Activated T-cell treated with anti-CD3 and anti-CD28 coated beads for 1 hour (primary cell): ENCODE measurements around the gene FAM184B.
A peak's percentile ranks its signal among the peaks of the same experiment; 100 is the strongest.
"Not testable (repeated sequence)": the region's sequence is repeated elsewhere in the genome, so short reads cannot be mapped to it uniquely, and the experiment has no call there.

ENCODE experiments used
- DNase-seq: peaks from one replicate; pipeline ENCODE4 v3.0.0-alpha.2; 2020; ENCODE audit warnings: low read depth

FAM184B gene

DNA sequence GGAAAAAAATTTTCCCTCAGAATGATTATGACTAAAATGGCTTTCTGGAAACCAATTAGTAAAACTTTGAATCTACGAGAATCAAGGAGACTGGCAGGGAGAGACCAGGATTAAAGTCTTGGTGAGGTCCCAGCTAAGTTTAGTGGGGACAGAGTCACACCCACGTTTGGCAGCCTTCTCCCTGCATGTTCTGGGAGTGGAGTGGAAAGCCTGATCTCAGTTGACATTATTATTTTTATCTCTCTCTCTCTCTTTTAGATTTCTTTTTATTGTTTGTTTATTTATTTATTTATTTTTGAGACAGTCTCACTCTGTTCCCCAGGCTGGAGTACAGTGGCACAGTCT is 99.2 kb downstream of the FAM184B start:
- no peak for DNase-seq

DNA sequence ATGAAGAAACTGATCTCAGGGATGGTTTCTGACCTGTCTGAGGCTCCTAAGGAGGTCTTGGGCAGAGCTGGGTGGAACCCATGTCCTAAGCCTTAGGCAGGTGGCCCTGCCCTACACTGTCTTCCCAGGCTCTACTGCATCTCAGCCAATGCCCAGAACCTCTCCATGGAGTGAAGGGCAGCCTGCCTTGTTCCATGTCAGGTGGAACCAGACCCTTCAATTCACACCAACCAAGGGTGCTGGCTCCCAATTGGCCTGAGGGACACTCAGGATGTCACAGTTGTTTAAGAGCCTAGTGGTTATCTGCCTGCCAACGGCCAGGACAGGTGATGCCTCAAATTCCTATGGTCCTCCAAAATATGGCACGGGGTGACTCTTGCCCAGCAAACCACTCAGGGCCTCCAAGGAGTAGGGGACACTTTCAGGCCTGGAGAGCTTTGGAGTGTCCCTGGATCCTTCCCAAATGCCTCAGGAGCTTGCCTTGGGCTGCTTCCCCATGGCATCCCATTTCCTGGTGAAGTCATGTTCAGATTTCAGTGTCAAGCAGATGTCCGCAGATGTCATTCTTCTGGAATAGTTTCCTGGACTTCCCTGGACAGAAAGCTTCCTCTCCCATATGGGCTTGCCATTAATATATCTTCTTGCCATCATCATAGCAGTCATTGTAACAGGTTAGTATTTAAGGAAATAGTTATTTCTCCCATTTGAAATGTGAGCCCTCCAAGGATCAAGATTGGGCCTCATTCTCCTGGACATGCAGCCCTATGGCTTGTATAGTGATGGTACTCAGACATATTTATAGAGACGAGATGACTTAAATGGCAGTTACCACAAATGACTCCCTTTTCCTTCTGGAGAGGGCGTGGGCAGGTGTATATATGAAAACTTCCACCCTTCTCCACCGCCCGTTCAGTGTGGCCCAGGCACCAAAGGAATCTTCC is 99.9 kb downstream of the FAM184B start:
- no peak for DNase-seq

DNA sequence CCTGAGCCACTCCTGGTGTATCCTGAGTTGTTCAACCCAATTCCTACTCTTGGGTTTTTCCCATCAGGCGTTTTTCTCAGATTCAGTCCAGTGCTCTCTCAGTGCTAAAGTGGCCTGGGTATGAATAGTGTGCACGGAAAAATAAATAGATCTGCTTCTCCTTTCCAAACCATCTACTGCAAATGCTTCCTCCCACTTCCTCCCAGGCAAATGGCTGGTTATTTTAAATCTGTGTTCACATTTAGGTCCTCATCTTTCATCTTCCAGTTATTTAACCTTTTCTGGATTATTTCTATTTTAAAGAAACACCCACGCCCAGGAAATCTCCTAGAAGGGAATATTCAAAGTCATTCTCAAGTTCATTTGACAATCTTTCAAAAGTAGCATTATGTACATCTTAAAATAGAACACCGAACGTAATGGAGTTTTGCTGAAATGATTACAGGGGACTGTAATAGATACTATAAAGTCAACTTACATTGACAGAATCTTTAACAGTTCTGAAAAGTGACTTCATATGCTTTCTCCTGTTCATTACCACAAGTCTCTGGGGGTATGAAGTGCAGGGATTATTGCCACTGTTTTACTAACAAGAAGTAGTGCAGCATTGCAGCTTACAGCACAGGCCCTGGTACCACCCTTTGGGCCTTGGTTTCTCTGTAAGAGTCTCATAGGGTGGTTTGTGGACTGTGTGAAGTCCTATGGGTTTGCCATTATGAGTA is 100.7 kb downstream of the FAM184B start:
- DNase-seq: no peak

DNA sequence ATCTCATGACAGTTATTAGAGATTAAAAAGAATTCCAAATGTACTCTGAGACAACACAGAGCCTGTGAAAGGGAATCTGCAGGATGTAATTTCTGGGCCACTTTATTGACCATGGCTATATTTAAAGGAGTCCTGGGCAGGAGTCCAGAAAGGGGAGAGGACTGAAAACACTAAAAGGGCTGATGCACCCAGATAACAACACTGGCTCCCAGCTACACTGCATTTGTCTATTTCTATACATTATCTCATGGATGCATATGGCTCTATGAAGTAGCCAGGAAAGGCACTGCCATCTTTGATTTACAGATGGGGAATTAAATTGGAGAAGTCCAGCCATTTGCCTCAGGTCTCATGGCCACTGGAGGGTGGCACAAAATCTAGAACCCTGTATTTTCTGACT is 111.0 kb downstream of the FAM184B start:
- no peak for DNase-seq

DNA sequence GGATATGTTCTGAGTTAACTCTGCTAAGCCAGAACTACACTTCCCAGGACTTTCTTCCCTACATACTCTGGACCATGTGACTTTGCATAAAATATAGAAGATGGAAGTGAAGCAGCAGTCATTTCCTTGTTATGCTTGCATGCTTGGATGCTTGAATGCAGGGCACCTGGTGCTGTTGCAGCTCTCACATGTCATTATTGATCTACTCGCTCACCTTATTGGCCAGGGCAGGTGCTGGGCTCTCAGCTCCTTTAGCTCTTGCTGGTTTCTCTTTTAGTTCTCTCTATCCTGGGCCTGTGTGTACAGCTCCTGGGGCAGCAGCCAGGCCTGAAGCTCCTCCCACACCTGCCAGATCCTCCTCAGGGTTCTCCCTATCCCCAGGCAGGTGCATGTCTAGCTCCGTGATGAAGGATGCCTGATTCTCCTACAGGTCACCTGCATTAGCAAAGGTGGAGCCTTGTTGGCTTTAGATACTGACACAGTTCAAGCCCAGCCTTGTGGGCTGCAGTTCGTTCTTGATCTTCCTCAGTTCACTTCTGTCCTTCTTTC is 113.7 kb downstream of the FAM184B start:
- DNase-seq: no peak

DNA sequence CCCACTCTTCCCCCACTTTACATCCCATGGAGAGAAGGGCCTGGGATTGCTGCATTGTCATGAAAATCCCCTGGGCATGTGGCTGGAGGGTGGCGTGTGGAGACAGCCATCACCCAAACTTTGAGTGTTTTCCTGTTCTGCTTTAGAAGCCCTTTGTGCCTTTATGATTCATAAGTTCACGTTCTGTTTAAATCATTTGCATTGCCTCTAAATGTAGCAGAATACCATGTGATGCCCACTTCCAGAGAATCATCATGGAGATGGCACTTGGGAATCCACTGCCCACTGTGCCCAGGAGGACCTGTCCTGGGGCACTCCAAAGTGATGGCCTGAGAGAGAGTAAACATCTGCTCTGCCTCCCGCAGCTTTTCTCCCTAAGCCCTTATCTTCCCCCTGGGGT is 114.2 kb downstream of the FAM184B start:
- no peak for DNase-seq

DNA sequence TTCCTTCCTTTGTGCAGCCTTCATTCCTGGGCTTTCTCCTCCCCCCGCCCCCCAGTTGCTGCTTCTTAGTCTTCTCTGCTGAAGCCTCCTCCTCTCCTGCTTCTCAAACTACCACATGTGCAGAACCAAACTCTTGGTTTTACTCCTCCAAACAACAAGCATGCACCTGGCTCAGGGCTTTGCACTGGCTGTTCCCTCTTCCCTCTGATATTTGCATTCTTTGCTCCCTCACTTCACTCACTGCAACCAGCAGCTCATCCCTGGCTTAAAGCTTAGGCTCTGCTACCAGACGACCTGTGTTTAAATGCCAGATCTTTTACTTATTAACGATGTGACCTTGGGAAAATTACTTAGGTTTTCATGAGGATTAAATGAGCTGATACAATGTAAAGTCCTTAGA is 115.6 kb downstream of the FAM184B start:
- DNase-seq: no peak

DNA sequence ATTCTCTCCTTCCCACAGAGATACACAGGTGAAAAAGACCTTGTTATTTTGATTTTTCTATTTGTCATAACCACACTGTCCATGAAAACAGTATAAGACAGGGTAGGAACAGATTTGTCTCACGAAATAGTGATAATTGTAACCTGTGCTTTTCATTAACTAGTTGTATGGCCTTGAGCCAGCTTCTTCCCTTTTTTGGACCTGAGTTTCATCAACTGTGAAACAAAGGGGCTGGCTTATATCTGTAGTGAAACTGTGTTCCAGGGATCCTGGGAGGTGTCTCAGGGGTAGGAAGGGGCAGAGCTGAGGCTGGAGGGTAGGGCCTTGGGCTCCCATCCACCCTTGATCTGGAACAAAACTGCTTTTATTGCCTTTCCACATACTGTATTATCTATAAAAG is 116.1 kb downstream of the FAM184B start:
- no peak for DNase-seq

DNA sequence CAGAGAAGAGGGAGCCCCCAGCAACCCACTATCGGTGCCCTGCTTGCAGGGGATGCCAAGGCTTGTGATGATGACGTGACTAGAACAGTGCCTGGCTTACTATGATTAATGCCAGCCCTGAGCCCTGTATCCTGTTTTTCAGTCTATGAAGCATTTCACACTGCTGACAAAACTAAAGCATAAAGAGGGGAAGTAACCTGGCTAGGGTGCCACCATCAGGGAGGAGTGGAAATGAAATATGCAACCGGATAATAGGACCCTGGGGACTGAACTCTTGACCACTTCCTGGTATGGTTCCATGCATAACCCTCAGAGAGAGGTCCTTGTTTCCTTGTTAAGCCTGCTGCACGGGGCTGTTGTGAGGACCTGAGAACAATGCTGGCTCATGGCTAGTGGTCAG is 116.7 kb downstream of the FAM184B start:
- DNase-seq: no peak

DNA sequence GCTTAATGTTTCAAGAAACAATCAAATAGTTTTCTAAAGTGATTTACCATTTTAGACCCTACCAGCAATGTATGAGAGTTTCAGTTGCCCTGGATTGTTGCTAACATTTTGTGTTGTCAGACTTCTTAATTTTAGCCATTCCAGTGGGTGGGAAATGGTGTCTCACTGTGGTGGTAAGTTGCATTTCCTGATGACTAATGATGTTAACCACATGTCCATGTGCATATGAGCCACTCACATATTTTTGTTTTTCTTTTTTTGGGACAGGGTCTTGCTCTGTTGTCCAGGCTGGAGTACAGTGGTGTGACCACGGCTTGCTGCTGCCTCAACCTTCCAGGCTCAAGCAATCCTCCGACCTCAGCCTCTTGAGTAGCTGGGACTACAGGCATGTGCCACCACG is 118.7 kb downstream of the FAM184B start:
- no peak for DNase-seq

DNA sequence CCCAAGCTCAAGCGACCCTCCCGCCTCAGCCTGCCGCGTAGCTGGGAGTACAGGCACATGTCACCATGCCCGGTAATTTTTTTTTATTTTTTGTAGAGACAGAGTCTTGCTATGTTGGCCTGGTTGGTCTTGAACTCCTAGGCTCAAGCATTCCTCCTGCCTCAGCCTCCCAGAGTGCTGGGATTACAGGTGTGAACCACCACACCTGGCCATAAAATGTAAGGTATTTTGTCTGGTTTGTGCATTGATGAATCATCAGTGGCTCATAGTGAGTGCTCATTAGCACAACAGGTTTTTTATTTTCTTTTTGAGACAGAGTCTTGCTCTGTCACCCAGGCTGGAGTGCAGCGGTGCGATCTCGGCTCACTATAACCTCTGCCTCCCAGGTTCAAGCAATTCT is 122.2 kb downstream of the FAM184B start:
- DNase-seq: not testable (repeated sequence)

DNA sequence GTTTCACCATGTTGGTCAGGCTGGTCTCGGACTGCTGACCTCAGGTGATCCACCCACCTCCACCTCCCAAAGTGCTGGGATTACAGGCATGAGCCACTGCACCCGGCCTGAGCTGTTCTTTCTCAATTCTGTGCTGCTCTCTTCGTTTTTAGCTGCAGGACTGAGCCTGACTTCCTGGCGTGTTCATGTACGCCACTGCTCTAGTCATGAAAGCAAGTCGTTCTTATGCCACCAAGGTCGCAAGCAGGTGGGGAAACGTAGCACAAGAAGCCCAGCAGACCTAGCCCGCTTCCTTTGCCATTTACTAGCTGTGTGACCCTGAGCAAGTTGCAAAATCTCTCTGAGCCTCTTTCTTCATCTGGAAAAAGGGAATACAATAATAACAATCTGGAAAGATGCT is 123.6 kb downstream of the FAM184B start:
- DNase-seq: no peak

DNA sequence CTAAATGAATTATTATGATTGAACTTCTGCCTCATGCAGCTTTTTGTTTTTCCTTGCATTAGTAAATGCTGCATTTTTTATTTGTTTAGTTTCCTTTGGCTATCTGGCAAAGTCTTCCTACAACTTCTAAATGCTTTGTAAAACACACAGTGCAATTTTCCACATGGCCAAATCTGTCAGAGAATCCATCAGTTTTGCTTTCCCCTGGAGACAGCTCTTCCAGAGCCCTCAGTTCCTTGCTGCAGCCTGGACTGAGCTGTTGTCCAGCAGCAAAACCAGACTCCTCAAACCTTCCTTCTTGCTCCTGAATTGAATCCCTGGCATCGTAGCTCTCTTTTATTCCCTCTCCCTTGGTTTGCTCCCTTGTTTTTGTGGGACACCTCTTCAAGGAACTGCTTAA is 124.3 kb downstream of the FAM184B start:
- no peak for DNase-seq

DNA sequence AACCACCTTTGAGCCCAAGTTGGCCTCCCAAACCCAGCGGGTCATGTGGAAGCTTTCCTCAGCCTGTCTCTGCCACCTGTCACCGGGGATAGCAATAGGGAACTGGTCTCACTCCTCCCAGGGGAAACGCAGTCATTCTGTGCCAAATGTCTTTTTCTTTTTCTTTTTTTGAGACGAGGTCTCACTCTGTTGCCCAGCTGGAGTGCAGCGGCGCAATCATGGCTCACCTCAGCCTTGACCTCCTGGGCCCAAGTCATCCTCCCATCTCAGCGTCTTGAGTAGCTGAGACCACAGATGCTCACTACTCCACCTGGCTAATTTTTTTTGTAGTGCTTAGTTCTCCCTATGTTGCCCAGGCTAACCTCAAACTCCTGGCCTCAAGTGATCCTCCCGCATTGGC is 126.7 kb downstream of the FAM184B start:
- no peak for DNase-seq

DNA sequence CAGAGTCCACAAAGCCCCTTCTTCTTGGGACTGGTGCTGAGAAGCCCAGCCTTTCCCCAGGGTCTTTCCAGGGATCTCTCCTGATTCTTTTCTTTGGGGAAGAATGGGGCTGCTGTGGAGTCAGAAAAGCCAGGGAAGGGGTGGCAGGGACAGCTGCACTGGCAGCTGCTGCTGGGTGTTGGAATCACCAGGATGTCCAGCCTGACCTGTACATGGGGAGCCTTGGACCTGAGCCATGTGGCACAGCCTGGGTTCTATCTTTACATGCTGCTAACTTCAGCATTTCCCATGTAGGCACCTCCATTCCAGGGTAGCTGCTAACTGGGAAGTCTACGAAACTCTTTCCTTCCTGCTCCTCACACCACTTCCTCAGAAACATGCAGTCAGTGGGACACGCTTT is 131.0 kb downstream of the FAM184B start:
- no peak for DNase-seq

DNA sequence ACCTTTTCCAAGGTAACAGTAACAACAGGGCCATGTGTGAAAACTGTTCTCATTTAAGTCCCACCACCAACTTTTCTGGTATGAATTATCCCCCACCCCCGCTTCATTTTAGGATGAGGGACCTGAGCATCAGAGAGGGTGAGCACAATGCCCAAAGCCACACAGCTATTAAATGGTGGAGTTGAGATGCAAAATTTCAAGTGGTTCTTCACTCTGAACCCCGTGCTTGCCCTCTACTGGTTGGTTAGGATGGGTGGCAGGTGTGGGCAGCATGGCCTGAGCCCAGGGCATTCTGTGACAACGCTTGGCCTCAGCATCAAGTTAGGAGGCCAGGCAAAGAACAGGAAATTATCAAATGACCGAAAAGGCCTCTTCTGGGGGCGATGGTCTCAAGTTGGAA is 133.5 kb downstream of the FAM184B start:
- DNase-seq: no peak

DNA sequence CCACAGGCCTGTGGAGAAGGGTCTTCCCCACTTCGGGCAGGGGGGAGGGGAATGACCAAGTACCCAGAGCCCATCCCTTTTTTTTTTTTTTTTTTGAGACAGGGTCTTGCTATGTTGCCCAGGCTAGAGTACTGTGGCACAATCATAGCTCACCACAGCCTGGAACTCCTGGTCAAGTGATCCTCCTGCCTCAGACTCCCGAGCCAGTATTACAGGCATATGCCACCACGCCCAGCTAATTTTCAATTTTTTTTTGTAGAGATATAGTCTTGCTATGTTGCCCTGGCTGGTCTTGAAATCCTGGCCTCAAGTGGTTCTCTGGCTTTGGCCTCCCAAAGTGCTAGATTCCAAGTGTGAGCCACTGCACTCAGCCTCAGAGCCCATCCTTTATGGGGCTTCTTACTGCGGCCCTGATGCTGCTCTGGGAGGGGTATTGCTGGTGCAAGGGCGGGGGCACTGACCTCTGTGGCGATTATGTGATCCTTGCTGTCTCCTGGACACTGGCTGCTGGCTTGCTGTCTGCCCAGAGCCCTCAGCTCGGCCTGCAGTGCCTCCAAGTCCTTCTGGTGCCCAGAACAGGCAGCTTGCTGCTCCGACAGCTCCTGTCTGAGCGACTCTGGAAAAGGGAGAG is 134.1 kb downstream of the FAM184B start:
- no peak for DNase-seq

DNA sequence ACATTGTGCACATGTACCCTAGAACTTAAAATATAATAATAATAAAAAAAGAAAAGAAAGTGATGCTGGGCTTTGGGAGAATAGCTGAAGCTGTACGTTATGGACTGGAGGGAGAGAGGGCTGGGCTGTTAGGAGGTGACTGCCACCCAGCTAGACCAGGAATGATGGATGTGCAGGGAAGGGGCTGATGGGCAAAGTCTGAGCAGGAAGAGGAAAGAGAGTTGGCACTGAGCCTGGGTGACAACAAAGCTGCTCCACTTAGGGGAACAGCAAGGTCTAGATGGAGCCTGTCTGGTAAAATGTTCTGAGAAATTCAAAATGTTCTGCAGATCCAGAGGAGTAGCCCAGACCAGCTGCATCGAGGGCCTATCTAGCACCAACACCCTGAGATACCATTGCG is 134.7 kb downstream of the FAM184B start:
- no peak for DNase-seq

DNA sequence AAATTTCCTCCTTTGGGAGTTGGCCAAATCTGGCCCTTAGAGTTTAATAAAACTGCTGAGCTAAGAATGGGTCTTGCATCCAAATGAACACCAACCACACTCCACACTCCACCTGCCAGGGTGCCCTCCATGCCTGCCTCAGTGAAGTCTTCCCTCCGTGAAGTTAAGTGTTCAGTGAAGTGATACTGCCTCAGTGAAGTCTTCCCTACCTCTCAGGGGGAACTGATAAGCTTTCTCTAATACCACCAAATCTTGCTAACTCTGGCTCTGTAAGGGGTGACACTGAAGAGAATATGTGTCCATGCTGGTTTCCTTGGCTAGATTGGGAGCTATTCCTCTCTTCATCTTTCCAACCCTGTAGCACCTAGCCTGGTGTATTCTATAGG is 139.0 kb downstream of the FAM184B start:
- DNase-seq: no peak

DNA sequence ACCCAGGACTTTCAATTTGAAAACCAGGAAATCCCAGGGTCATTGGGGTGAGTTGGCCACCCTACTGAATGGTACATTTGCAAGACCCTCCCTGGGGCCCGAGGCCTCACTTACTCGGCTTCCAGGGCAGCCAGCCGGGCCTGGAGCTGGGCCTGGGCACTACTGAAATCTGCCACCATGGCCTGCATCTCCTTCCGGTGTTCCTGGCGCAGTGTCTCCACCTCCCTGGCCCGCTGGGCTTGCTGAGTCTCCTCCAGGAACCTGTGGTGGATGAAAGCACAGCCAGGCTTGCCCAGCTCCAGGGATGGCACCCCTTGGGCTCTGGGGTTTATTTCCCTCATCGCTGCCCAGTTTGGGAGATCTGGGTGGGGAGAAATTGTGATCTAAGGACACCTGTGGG is 142.3 kb downstream of the FAM184B start:
- no peak for DNase-seq

DNA sequence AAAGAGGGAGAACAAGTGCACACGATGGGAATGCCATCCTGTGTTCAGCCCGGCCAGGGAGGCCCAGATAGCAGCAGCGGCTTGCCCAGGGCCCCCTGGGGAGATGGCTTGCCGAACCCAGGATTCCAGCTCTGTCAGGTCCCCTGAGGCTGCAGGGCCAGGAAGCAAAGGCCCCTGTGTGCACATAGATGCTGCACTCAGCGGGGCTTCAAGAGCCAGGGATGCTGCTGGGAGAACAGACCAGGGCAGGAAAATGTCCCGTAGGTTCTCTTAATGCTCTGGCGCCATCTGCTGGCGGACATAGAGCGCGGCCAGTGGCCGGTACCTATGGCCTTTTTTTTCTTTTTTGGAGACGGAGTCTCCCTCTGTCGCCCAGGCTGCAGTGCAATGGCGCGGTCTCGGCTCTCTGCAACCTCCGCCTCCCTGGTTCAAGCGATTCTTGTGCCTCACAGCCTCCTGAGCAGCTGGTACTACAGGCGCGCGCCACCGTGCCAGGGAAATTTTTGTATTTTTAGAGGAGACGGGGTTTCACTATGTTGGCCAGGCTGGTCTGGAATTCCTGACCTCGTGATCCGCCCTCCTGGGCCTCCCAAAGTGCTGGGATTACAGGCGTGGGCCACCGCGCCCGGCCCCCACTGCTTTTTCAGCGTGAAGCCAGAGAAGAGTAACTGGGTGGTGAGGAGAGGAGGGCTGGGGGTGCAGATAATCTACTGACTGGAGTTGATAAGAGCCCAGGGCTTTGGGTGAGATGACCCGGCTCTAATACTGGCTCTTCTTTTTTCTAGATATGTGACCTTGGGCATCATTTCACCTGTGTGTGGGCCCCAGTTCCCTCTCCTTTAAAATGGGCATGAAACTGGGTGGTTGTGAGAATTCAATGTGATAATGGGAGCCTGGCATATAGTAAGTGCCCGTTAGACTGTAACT is 144.5 kb downstream of the FAM184B start:
- DNase-seq: peak; percentile 65

DNA sequence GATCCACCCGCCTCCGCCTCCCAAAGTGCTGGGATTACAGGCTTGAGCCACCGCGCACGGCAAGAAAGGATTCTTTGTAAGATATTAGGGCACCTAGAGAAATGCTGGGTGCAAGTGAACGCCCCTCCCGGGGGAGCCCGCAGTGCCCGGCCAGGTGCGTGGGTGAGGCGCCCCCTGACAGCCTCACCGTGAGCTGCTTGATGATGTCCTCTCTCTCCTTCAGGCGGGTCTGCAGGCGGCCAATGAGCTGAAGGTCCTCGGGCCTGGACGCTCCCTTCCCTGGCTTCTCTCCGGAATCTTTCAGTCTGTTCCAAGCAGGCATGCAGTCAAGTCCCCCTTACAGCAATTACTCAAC is 145.1 kb downstream of the FAM184B start:
- DNase-seq: no peak
